HG02885 (cell line): ENCODE data around the gene FBXW12.

ENCODE experiments used
- ATAC-seq: cut with Tn5 transposase; IDR thresholded peaks from one replicate; pipeline ENCODE4 v1.9.1; 2021; ENCODE audit warnings: mild to moderate bottlenecking; ENCODE audit not compliant: unreplicated experiment, poor library complexity

The FBXW12 gene

DNA sequence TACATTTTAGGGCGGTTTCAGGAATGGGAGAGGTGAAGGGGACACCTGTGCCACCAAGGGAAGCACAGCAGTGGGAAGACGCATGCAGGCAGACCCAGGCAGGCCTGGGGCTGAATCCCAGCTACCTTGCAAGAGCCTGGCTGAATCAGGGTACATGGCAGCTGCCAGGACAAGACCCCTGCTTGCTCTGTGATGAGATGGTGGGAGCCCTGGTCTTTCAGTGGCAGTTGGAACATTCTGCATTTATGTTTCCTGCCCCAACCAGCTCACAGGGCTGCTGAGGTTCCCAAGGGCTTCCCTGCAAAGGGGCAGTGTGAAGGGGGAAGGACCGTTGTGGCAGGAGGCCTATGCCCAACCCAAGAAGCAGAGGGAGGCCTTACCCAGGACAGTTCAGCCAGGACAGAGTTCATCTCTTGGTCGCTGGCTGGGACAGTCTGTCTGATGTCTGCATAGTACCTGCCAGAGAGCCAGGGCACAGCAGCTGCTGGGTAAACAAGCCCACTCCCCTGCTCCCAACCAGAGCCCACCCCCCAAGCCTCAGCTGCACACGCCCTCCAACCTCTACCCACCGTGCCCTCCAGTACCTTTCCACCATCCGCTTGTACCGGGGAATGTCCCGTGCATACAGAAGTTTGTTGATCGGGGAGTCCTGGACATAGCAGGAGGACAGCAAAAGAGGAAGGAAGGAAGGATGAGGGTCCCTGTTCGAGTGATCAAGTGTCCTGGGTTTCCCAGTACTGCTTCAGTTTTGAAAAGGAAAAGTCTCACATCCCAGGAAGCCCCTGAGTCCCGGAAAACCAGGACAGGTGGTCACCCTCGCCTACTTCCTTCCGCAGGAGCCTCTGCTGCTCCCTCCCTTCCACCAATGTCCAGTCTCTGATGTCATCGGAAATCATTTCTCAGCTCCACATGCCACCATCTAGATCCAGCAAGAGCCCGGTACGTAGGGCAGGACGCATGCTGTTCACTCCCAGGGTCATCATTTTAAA is 34.7 kb downstream of the FBXW12 start:
- ATAC-seq: no peak

GRCh38 chr3:48407542-48408099 is 35.6 kb downstream of the FBXW12 start:
- ATAC-seq: no peak

GRCh38 chr3:48408823-48409281 is 36.8 kb downstream of the FBXW12 start:
- ATAC-seq: no peak

DNA sequence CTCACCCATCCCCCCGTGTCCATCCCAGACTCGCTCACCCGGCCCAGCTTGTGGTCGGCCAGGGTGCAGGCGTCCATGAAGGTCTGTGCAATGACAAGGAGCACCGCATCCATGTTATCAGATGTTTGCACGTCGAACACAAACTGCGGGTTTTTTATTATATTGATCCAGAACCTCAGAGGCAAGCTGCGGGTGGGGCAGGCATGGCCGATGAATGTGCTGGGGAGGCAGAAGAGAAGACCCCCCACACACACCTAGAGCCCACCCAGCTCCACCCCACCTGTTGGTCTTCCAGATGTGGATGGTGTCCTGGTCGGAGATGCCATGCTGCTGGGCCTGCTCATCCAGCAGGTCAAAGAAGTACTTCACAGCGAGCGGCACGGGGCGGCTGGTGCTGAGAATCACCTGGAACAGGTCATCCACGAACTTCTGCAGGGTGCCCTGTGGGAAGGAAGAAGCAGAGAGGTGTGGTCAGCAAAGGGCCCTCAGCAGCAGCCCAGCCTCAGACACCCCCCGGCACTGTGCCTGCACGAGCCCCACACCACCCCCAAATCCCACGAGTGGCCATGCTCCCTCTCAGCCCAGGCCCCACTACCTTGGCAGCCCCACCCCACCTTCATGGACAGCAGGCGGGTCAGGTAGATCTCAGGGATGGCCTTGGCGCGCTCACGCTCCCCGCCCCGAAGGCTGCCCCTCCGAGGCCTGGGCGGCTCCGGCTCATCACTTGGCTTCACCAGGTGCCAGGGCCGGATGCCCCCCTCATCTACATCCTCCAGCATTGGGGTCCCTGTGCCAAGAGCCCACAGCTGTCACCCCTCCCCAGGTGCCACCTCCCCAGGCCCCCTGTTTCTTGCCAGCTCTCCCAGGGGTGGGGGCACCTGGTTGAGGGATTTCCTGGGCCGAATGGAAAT is 37.5 kb downstream of the FBXW12 start:
- ATAC-seq: no peak

- ATAC-seq: no peak
Measured at GRCh38 chr3:48410205-48411040, 38.4 kb downstream of the FBXW12 start.

GRCh38 chr3:48411041-48411588 is 39.1 kb downstream of the FBXW12 start:
- no peak for ATAC-seq

DNA sequence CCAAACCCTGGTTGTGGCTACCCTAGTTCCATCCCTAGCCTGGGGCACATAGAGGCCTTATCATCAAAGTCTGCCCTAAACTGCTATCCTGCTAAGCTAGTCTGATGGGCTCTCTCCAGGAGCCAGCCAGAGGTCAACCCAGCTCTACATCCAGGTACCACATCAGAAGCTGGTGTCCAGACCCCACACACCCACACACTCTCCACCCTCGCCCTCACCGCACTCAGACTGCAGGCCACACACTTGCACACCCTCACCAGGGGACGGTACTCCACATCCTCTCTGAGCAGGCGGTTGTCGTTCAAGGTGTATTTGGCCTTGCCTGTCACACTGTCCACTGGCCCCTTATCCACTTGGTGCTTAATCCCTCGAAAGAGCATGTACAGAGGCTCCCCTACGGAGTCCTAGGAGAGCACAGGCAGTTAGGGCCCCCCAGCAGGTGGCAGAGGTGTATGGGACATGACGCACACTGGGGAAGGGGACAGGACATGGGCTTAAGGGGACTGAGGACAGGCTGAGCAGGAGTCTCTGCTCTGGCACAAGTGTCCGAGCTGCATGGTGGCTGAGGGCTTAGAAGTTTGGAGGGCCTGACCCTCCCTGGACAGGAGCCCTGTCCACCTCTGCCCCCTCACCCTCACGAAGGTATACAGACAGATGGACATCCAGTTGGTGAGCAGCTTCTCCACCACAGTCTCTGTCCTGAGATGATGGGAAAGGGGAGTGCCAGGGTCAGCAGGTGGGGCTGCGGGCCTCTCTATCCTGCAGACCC is 39.8 kb downstream of the FBXW12 start:
- ATAC-seq: no peak

DNA sequence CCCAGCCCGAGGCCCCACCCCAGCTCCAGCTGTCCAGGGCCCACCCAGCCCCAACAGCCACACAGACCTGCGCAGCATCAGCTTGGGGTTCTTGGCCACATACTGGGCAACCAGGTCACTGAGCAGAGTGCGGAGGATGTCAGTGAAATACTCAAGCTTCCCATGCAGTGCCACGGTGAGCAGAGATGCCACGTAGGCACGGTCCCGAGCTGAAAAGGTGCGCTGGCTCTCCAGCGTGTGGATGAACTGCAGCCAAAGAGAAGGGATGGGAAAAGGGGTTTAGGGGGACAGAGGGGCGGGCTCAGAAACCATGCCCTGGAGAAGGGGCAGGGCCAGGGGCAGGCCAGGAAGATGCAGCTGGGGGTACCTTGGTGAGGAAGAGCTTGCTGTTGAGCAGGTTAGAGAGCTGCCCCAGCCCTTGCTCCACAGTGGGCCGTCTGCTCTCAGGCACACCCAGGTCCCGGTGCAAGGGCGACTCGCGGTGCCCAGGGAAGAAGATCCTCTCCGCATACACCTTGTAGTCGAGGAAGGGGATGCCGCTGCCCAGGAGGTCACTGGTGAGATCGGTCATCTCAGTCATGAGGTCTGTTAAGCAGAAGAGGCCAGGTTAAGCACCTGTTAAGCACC is 40.5 kb downstream of the FBXW12 start:
- no peak for ATAC-seq

DNA sequence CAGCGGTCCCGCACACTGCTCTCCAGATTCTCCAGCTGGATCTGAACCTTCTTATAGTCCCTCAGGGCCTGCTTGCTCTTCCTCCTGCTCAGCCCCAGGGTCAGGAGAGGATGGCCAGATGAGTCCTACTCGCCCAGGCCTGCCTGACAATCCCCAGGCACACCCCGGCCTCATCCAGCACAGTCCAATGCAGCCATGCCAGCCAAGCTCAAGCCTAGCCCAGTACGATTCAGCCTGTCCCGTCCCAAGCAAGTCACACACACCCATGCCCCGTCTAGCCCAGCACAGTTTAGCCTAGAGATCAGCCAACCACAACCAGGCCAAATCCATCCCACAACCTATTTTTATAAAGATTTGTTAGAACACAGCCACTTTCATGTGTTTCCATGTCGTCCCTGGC is 41.1 kb downstream of the FBXW12 start:
- no peak for ATAC-seq

DNA sequence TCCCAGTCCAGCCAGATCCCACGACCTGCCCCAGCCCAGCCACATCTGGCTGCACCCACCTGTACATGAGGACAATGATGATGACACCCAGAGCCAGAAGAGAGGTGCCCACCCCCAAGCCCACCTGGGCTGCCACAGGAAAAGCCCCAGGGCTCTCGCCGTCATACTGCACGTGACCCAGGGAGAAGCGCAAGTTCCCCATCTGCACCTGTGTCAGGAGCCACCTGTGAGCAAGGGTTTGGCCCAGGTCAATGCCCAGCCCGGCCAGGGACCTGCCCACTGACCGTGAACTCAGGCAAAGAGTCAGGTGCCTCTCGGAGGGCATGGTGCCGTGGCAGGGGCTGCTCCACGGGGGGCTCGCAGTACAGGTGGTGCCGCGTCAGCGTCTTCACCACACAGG is 41.6 kb downstream of the FBXW12 start:
- no peak for ATAC-seq

- ATAC-seq: no peak
Measured at GRCh38 chr3:48414376-48415250, 42.6 kb downstream of the FBXW12 start.

DNA sequence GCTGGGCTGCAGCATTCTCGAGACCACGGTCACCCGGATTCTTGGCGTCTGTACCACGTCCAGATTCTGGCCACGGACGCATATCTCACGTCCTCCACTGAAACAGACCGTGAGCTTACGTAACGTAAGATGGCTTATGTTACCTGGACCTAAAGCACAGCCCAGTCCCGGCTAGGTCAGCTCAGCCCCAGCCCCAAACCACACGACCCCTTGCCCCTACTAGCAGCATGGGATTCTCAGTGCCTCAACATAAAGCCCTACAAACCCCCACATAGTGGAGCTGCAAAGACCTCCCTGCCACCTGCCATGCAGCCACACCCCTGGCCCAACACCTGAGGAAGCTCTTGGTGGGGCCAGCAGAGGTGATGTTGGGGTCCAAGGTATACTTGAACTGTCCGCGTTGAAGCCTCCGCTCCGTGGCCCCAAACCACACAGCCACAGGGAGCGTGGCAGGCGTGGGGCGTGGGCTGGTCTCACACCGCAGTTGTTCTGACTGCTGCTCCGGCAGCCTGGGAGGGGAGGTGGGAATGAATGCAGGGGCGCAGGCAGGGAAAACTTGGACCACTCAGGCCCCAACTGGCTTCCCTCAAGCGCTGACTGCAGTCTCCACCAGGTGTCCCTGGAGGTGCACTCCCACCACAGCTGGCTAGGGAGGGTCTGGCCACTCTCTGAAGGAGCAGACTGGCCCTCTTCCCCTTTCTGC is 43.4 kb downstream of the FBXW12 start:
- no peak for ATAC-seq

- no peak for ATAC-seq
Measured at GRCh38 chr3:48416091-48416505, 44.1 kb downstream of the FBXW12 start.

GRCh38 chr3:48416546-48416945 is 44.5 kb downstream of the FBXW12 start:
- no peak for ATAC-seq

GRCh38 chr3:48417529-48418108 is 45.6 kb downstream of the FBXW12 start:
- no peak for ATAC-seq

DNA sequence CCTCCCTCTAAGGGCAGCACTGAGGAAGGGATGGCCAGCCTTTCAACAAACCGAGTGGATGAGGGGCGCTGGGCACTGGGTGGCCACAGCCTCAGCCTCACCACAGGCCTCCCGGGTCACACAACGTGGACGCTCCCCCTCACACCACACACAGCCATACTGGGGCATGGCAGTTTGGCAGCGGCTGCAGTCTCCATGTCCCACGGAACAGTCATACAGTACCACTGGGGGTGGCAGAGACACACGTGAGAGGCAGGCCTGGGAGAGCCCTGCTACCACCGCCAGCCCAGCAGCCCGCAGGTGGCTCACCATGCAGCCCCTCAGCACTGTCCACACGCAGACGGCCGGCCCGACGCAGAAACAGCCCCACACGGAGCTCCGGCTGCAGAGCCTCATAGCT is 46.1 kb downstream of the FBXW12 start:
- ATAC-seq: no peak
